Fibroblast of the conjunctiva (primary cell): ENCODE results near the gene AGPAT2.

ENCODE experiments used
- DNase-seq: peaks from one replicate; pipeline ENCODE4 v3.0.0-alpha.2; 2010; ENCODE audit warnings: low read depth

AGPAT2 gene

GRCh38 chr9:136625101-136626065 lies 61.9 kb downstream of the AGPAT2 start:
- no peak for DNase-seq

GRCh38 chr9:136624184-136624951 lies 62.9 kb downstream of the AGPAT2 start:
- no peak for DNase-seq

- no peak for DNase-seq
Measured at GRCh38 chr9:136623842-136624183, 63.4 kb downstream of the AGPAT2 start.
